Body of pancreas (tissue), 4 donors: ENCODE measurements around the gene FANCM.

Source experiments
- CTCF ChIP-seq, 7 experiments: fragments of 450-650 bp in 4 of 7; fragments of 200-600 bp in 3 of 7; sonication (generic) in 3 of 7; IDR thresholded peaks; one replicate each; pipeline ENCODE4 v1.5.1; 2016 to 2019; ENCODE audit warnings: antibody characterized with exemption in 7 of 7
- POLR2A ChIP-seq, 3 donors: fragments of 450-650 bp; IDR thresholded peaks; one replicate each; pipeline ENCODE4 v1.6.1; 2016; ENCODE audit warnings: antibody characterized with exemption in 3 of 3, mild to moderate bottlenecking in 2 of 3

GRCh38 chr14:45156067-45156466, 20.3 kb downstream of the FANCM start:
- TF ChIP-seq POLR2A (IDR thresholded peaks at IDR 0.05), result no peak
- no peak for TF ChIP-seq CTCF (IDR thresholded peaks at IDR 0.05)
